HepG2 (cell line): ENCODE data around the gene IL1B.

Source experiments
- CHD2 ChIP-seq: IDR thresholded peaks from 2 replicates; pipeline ENCODE4 v1.6.1; 2011; ENCODE audit warnings: low read depth, low read length, improper control_type of control experiment
- GABPA ChIP-seq, 2 experiments: IDR thresholded peaks; 2 replicates each; pipeline ENCODE4 v1.6.1; 2011 to 2016; ENCODE audit warnings: low read depth in 2 of 2, low read length in 1 of 2, missing biosample characterization in 1 of 2, missing genetic modification characterization in 1 of 2
- HNRNPLL ChIP-seq: fragments of 200-400 bp; formaldehyde crosslinking; IDR thresholded peaks from 2 replicates; pipeline ENCODE4 v1.6.1; 2017; ENCODE audit warnings: mild to moderate bottlenecking, low read depth, low read length; ENCODE audit not compliant: poor library complexity, severe bottlenecking
- ZBTB14 ChIP-seq: sonication (generic); formaldehyde crosslinking; IDR thresholded peaks from 2 replicates; pipeline ENCODE4 v1.4.0; 2020; ENCODE audit warnings: missing genetic modification reagents
- ZNF124 ChIP-seq: sonication (generic); formaldehyde crosslinking; IDR thresholded peaks from 2 replicates; pipeline ENCODE4 v1.4.0; 2020; ENCODE audit warnings: missing genetic modification reagents
- ZNF83 ChIP-seq: sonication (generic); formaldehyde crosslinking; IDR thresholded peaks from 2 replicates; pipeline ENCODE4 v1.4.0; 2020; ENCODE audit warnings: missing genetic modification reagents, mild to moderate bottlenecking, borderline replicate concordance

- TF ChIP-seq ZBTB14 (CRISPR knock-in tag) (no peak), HNRNPLL (no peak), ZNF124 (no peak), CHD2 (no peak), ZNF83 (CRISPR knock-in tag) (no peak), GABPA (IDR thresholded peaks at IDR 0.05; ENCODE audit: low read depth, low read length) (no peak), GABPA (CRISPR knock-in tag; IDR thresholded peaks at IDR 0.05; ENCODE audit: low read depth) (no peak)
These were observed 1.5 kb downstream of the IL1B start for GRCh38 chr2:112835061-112835501.
